ENCODE data around the gene BICD1.

The BICD1 gene

GRCh38 chr12:32285489-32285888 is 178.8 kb downstream of the BICD1 start:
- no peak for DNase-seq

- DNase-seq, result no peak
These were observed 183.8 kb downstream of the BICD1 start for GRCh38 chr12:32290411-32290810.

- DNase-seq, result no peak
These were observed 185.5 kb downstream of the BICD1 start for GRCh38 chr12:32292151-32292550.

GRCh38 chr12:32293808-32294419 is 187.3 kb downstream of the BICD1 start:
- no peak for DNase-seq

GRCh38 chr12:32296567-32296966 is 189.9 kb downstream of the BICD1 start:
- DNase-seq, result no peak

GRCh38 chr12:32298917-32299316 is 192.3 kb downstream of the BICD1 start:
- no peak for DNase-seq

- DNase-seq, result no peak
These were observed 194.6 kb downstream of the BICD1 start for GRCh38 chr12:32301216-32301615.

- DNase-seq, result peak; percentile 4 to 6
These were observed 195.8 kb downstream of the BICD1 start for GRCh38 chr12:32302218-32303173.

GRCh38 chr12:32303174-32303549 is 196.5 kb downstream of the BICD1 start:
- no peak for DNase-seq

GRCh38 chr12:32305163-32305562 is 198.5 kb downstream of the BICD1 start:
- peak in 1 of 2 donors; percentile 22 for DNase-seq

- DNase-seq, result no peak
These were observed 200.7 kb downstream of the BICD1 start for GRCh38 chr12:32307326-32307725.

GRCh38 chr12:32309811-32310736 is 203.4 kb downstream of the BICD1 start:
- DNase-seq, result no peak

GRCh38 chr12:32312049-32312670 is 205.5 kb downstream of the BICD1 start:
- peak in 1 of 2 donors; percentile 2 for DNase-seq

- DNase-seq, result no peak
These were observed 215.7 kb downstream of the BICD1 start for GRCh38 chr12:32322354-32322753.

GRCh38 chr12:32331133-32331532 is 224.5 kb downstream of the BICD1 start:
- DNase-seq, result no peak

GRCh38 chr12:32332446-32332845 is 225.8 kb downstream of the BICD1 start:
- DNase-seq, result no peak

- DNase-seq, result no peak
These were observed 227.7 kb downstream of the BICD1 start for GRCh38 chr12:32334371-32334777.

GRCh38 chr12:32336261-32336660 is 229.6 kb downstream of the BICD1 start:
- DNase-seq, result no peak

GRCh38 chr12:32343496-32343895 is 236.8 kb downstream of the BICD1 start:
- no peak for DNase-seq

GRCh38 chr12:32344047-32344446 is 237.4 kb downstream of the BICD1 start:
- no peak for DNase-seq

GRCh38 chr12:32353540-32353939 is 246.9 kb downstream of the BICD1 start:
- DNase-seq, result no peak

GRCh38 chr12:32357601-32358249 is 251.1 kb downstream of the BICD1 start:
- no peak for DNase-seq

All from activated CD4-positive, alpha-beta T cell treated with anti-CD3 and anti-CD28 coated beads for 4 hours (primary cell).